ENCODE data around the gene SVEP1.

The SVEP1 gene

GRCh38 chr9:110446171-110446570 lies 133.4 kb downstream of the SVEP1 start:
- Histone ChIP-seq H3K9ac (ENCODE audit: low read depth, low read length) (no peak overlapping the region), H3K36me3 (ENCODE audit: insufficient read depth, low read length) (no peaks in the 10 kb centered on the region), H4K20me1 (ENCODE audit: insufficient read depth, low read length) (no peaks in the 10 kb centered on the region), H3K27ac (ENCODE audit: low read length) (no peak overlapping the region), H3K9me3 (ENCODE audit: insufficient read depth, low read length, severe bottlenecking) (no peaks in the 10 kb centered on the region), H3K4me2 (ENCODE audit: insufficient read depth, low read length) (no peak overlapping the region), H3K4me3 (ENCODE audit: low read depth in 1 of 2, low read length in 2 of 2) (no peak overlapping the region), H2AFZ (ENCODE audit: low read depth, low read length) (no peak overlapping the region), H3K4me1 (ENCODE audit: insufficient read depth, low read length) (no peaks in the 10 kb centered on the region), H3K79me2 (ENCODE audit: insufficient read depth, low read length) (no peaks in the 10 kb centered on the region), H3K27me3 (ENCODE audit: insufficient read depth, low read length, poor library complexity) (no peaks in the 10 kb centered on the region)
- no peak for TF ChIP-seq CTCF (IDR thresholded peaks at IDR 0.05; ENCODE audit: borderline replicate concordance, extremely low read depth, low read length, poor library complexity, severe bottlenecking)
- TF ChIP-seq EZH2 (IDR thresholded peaks at IDR 0.05; ENCODE audit: borderline replicate concordance, low read depth, low read length, severe bottlenecking), result no peak
- 0 out of 3 replicates have a peak, but pooled peaks have one; percentile 45 for ATAC-seq (ENCODE audit: insufficient read depth, low read depth)
- DNase-seq, result no peak

- no peaks in the 10 kb centered on the region for H3K27me3 ChIP-seq (ENCODE audit: insufficient read depth, low read length, poor library complexity)
- H3K79me2 ChIP-seq (ENCODE audit: insufficient read depth, low read length), result no peaks in the 10 kb centered on the region
- H2AFZ ChIP-seq (ENCODE audit: low read depth, low read length), result no peak overlapping the region
- no peak overlapping the region for H3K4me2 ChIP-seq (ENCODE audit: insufficient read depth, low read length)
- H3K4me1 ChIP-seq (ENCODE audit: insufficient read depth, low read length), result no peaks in the 10 kb centered on the region
- H3K27ac ChIP-seq (ENCODE audit: low read length), result no peak overlapping the region
- no peaks in the 10 kb centered on the region for H3K36me3 ChIP-seq (ENCODE audit: insufficient read depth, low read length)
- H3K4me3 ChIP-seq (ENCODE audit: low read depth in 1 of 2, low read length in 2 of 2), result no peak overlapping the region
- ATAC-seq (ENCODE audit: insufficient read depth, low read depth) (0 out of 3 replicates have a peak, but pooled peaks have one; percentile 39), DNase-seq (peak; percentile 18)
- no peak for TF ChIP-seq CTCF (IDR thresholded peaks at IDR 0.05; ENCODE audit: borderline replicate concordance, extremely low read depth, low read length, poor library complexity, severe bottlenecking)
- no peak for TF ChIP-seq EZH2 (IDR thresholded peaks at IDR 0.05; ENCODE audit: borderline replicate concordance, low read depth, low read length, severe bottlenecking)
- H3K9me3 ChIP-seq (ENCODE audit: insufficient read depth, low read length, severe bottlenecking), result no peaks in the 10 kb centered on the region
- H4K20me1 ChIP-seq (ENCODE audit: insufficient read depth, low read length), result no peaks in the 10 kb centered on the region
- H3K9ac ChIP-seq (ENCODE audit: low read depth, low read length), result no peak overlapping the region
Observed at GRCh38 chr9:110444911-110445310, 134.6 kb downstream of the SVEP1 start.

GRCh38 chr9:110443866-110444220 lies 135.7 kb downstream of the SVEP1 start:
- Histone ChIP-seq H4K20me1 (ENCODE audit: insufficient read depth, low read length) (no peaks in the 10 kb centered on the region), H3K27ac (ENCODE audit: low read length) (no peak overlapping the region), H3K27me3 (ENCODE audit: insufficient read depth, low read length, poor library complexity) (no peaks in the 10 kb centered on the region), H2AFZ (ENCODE audit: low read depth, low read length) (no peak overlapping the region), H3K4me2 (ENCODE audit: insufficient read depth, low read length) (no peak overlapping the region), H3K36me3 (ENCODE audit: insufficient read depth, low read length) (no peaks in the 10 kb centered on the region), H3K4me3 (ENCODE audit: low read depth in 1 of 2, low read length in 2 of 2) (no peak overlapping the region), H3K79me2 (ENCODE audit: insufficient read depth, low read length) (no peaks in the 10 kb centered on the region), H3K9me3 (ENCODE audit: insufficient read depth, low read length, severe bottlenecking) (no peaks in the 10 kb centered on the region), H3K4me1 (ENCODE audit: insufficient read depth, low read length) (no peaks in the 10 kb centered on the region), H3K9ac (ENCODE audit: low read depth, low read length) (no peak overlapping the region)
- no peak for TF ChIP-seq CTCF (IDR thresholded peaks at IDR 0.05; ENCODE audit: borderline replicate concordance, extremely low read depth, low read length, poor library complexity, severe bottlenecking)
- no peak for TF ChIP-seq EZH2 (IDR thresholded peaks at IDR 0.05; ENCODE audit: borderline replicate concordance, low read depth, low read length, severe bottlenecking)
- DNase-seq (no peak), ATAC-seq (ENCODE audit: insufficient read depth, low read depth) (no peak)
